Activated CD8-positive, alpha-beta memory T cell treated with anti-CD3 and anti-CD28 coated beads, Interleukin-2, amount 50 U/mL, for 48 hours (primary cell): ENCODE measurements around the gene LFNG.

ENCODE experiments used
- DNase-seq: peaks from one replicate; pipeline ENCODE4 v3.0.0-alpha.2; 2020

The LFNG gene

DNA sequence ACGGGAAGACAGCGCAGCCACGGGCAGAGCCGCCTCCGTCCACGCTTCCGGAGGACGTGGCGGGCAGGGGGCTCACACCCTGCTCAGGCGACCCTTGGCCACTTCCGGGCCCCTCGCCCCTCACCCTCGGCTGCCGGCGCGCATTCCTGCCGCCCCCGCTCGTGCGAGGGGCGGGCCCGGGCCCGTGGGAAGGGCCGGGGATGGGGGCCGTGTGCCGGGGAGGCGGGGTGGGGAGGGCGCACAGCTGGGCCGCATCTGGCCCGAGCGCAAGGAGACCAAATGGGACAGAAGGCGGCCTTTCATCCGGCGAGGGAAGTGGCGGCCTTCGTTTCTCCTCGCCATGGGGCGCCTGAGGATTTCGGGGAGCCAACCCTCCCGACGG, 846 bp upstream of the LFNG start:
- DNase-seq: no peak

GRCh38 chr7:2520131-2520760, 672 bp downstream of the LFNG start:
- DNase-seq: peak; percentile 71

DNA sequence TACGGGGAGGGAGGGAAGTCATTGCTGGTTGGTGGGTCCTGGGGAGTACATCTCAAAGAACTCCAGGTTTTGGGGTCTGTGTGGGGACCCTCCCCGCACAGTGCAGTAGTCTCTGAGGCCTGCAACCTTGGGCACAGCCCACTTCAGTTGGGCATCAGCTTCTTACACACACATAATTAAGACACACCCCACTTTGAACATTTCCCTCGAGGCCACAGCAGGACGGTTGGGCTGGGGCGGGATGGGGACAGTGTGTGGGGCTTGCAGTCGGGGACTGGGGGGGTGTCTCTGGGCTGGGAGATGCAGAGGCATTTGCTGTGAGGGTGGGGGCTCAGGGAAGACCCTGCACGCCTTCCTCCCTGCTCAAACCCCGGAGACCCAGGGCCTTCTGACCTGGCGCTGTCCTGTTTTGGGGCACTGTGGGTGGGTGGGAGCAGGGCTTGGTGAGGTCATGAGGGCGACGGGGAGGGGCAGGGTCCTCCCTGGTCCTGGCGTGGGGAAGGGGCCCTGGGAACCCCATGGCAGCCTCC, 1.3 kb downstream of the LFNG start:
- no peak for DNase-seq

GRCh38 chr7:2521341-2521745, 1.8 kb downstream of the LFNG start:
- DNase-seq: peak; percentile 70

DNA sequence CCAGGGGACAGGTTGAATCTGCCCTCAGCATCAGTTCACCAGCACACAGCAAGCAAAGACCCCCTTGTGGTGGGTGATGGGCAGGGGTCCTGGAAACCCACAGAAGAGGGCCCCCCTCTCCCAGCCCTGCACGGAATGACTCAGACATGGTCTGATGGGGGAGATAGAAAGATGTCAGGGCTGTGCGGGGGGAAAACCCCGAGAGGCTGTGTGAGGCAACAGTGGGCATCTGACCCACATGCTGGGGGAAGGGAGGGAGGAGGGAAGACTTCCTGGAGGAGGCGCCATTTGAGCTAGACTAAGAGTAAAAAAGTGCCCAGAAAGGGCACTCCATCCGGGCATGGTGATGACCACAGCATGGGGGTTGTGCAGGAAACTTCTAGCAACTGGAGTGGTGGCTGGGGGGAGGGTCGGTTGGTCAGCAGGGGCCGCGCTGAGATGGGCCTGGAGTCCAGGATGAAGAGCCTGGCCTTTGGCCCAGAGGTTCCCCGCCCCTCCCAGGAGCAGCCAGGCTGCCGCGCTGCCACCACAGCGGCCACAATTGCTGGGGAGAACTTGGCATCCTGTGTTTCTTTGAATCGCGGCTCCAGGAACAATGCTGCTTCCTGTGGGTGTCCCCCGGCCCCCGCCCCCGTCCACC, 2.5 kb downstream of the LFNG start:
- peak; percentile 82 for DNase-seq

DNA sequence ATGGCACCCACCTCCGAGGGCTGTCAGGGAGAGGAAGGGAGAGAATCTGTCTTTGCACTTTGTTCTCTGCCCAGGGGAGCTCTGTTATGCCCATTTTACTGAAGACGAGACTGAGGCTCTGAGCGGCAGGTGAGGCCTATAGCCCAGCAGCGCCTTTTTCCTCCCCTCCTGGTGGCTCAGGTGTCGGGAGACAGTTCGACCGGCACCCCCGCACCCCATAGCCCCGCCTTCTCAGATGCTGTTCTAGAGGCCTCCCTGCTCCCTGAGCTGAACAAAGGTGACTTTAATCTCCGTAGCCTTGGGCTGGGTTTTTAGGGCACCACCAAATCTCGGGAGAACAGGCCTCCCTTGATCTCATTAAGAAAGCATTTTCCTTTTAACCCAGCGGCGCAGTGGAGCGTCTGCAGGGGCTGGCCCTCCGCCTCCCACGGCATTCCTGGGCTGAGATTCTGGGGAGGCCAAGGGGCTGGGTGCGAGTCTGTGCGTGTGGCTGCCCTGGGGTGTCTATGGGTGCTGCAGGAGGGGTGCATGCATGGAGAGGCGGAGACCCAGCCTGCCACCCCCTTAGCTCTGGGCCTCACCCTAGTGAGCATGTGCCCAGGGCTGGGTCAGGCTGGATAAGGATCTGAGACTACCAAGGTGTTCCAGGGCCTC, 3.3 kb downstream of the LFNG start:
- DNase-seq: no peak

DNA sequence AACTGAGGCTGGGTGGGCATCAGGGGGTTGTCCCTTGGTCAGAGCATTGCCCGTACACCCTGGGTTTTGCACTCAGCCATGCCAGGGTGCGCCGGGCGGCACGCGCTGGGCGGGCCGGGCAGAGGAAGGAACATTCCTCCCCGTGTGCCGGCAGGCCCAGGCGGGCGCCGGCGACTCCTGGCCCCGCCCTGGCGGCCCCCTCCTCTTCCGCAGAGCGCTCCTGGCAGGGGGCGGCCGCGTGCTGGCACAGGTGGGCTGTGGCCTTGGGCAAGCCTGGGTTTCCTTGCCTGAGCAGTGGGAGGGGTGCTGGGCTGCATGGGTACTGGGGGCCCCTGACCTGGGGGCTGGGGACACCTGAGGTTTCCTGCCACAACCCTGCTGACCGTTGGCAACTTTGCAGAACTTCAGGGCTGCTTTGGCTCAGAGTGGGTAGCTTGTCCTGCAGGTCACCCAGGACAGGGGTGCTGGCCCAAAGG, 3.9 kb downstream of the LFNG start:
- no peak for DNase-seq

DNA sequence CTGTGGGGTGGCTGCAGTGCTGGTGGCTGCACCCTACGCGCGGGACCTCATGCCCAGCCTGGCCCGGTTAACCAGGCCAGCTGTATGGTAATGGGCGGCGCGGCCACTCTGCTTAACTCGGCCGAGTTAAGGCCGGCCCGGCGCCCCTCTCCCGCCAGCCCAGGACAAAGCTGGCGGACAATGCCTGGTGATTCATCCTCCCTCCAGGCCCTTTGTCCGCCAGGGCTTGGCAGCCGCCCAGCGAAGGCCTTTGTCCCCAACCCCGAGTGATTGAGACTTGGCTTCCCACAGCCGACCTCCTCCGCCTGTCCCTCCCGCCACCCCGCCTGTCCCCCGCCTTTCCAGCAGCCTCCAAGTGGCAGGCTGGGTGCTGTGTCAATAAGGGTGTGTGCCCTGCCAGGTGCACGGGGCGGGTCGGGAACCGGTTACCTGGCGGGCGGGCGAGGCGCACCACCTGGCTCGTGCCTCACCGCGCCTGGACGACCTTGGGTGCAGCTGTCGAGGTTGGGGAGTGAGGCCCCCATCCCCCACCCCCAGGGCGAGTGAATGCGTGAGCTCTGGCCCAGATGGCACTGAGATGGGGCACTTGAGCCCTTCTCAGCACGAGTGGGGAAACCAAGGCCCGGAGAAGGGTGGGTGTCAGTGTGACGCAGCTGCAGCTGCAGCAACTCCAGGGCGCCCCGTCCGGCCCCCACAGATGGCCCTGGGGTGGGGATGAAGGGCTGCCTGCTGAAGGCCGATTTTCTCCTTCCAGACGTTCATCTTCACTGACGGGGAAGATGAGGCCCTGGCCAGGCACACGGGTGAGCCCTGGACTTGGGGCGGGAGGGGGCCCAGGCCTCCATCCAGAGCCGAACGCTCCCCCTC, 4.6 kb downstream of the LFNG start:
- no peak for DNase-seq

- DNase-seq: no peak
Measured at GRCh38 chr7:2524808-2525657, 5.5 kb downstream of the LFNG start.

- DNase-seq: no peak
Measured at GRCh38 chr7:2525658-2526630, 6.4 kb downstream of the LFNG start.

DNA sequence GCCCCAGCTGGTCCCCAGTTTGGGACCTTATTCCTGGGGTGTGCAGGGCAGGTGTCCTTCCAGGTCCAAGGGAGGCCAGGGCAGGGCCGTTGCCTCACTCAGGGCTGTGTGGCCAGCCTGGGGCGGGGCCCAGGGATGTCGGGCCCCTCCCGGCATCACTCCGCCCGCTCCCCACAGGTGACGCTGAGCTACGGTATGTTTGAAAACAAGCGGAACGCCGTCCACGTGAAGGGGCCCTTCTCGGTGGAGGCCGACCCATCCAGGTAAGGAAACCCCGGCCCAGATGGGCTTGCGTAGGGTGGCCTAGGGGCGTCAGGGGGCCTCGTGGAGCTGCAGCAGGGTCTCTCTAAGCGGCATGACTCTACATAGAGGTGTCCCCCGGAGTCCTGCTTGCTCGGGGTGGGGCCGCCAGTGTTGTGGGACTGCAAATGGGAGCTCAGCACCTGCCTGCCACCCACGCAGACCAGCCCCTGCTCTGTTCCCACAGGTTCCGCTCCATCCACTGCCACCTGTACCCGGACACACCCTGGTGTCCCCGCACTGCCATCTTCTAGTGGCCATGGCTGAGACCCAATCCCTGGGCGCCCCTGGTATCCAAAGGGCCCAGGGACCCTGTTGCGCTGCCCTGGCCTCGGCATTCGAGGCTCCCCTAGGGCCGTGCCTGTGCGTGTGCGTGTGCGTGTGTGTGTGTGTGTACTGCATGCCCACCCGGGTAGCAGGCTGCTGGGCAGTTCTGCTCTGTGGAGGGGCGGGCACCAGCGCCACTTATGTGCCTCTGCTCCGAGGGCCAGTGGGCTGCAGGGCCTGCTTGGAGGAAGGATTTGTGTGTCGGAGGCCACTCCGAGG, 7.3 kb downstream of the LFNG start:
- no peak for DNase-seq

DNA sequence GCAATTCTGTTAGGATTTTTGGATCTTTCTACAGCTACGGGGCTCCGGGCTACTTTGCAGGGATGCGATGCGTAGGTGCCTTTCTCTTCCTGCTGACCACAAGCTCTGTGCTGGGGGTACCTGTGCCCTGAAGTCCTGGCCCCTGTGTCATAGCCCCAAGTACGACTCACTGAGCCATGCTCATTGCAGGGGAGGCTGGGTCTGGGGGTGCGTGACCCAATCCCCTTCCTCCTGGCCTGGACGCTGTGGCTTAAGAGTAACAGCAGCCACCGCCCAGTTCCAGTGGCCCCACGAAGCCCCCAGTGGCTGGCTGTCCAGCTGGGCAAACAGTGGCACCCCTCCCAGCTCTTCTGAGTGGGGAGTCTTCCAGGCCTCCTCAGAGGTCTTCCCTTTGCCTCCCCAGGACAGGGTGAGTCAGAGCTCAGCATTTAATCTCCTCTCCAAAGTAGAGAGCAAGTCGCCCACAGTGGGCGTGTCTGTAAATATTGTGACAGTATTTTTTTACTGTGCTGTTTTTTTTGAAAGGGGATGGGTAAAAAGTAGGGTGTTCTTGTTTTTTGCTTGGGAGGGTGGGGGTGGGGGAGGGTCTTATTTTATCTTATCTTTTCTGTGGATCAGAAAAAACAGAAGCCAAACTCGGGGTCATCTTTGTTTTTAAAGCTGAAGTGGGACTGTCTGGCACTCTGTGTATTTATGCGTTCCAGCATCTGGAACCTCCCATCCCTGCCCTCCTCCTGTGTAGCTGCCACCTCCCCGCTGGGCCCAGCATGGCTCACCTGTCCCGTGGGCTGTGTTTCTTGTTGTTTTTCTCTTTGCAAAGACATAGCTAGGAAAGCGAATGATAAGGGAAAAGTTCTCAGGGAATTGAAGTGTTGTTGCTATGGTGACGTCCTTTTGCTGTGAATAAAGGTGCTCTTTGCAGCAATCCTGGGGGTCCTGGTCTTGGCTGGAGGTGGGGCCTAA, 8.2 kb downstream of the LFNG start:
- no peak for DNase-seq

GRCh38 chr7:2528481-2529095, 9.0 kb downstream of the LFNG start:
- no peak for DNase-seq

GRCh38 chr7:2529161-2530070, 9.8 kb downstream of the LFNG start:
- peak; percentile 78 for DNase-seq

DNA sequence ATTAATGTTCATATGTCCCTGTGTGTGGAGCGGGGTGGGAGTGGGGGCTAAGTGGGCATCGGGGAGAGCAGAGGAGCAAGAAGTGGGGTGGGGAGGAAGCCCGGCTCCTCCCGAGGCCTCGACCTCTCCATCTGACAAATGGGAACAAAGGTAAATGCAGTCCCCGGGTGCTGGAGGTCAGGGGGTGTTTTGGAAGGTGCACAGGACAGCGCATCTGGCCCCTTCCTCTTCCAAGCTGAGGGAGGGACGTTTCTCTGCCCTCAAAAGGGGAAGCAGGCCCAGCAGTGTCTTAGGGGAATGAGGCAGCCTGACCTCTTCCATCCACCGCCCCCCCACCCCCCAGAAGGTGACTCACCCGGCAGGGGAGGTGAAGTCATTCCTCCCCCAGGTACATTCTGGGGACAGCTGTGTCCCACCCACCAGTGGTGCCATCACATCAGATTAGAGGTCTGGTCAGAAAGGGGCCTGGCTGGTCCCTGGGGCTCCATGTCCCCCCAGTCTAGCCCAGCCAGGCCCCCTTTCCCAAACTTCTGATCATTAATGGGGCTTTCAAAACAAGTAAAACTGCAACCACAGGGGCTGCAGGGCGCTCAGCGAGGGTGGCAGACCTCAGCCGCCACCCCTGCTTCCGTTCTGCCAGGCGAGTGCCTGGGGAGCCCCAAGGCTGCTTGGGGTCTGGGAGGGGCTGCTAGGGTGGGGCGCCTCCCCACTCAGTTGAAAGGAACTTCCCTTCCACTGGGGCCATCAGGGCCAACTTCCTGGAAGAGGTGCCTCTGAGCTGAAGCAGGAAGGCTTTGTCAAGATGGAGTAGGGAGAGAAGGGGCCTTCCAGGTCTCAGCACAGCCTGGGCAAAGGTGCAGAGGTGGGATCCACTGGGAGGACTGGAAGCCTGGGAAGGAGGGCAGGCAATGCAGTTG, 10.8 kb downstream of the LFNG start:
- peak; percentile 85 for DNase-seq
